HepG2 (cell line): ENCODE results near the gene TRERF1. TPM values are rescaled to one million over a fixed set of nuclear protein-coding genes. Genes with fewer than 3 reads are reported as not detected.

Experiments
- ATAC-seq: fragments of 200-7000 bp; cut with Tn5 transposase; 3 replicates; pipeline ENCODE4 v1.9.1; 2020; ENCODE audit warnings: mild to moderate bottlenecking, moderate library complexity
- BruUV-seq: library from RNA; stranded (reverse); fragments of 400-500 nt; replicated peaks from 2 replicates; lab custom pipeline; 2021; lab: Mats Ljungman, UMichigan
- CTCF ChIA-PET: fragments of 300-600 bp; formaldehyde crosslinking; extraction: SDS; loops from one replicate; lab custom pipeline; 2021; ENCODE audit warnings: low total read pairs, inconsistent platforms, low intra/inter-chr PET ratio; lab: Yijun Ruan, JAX
- POLR2A ChIA-PET: fragments of 350-600 bp; sonication (Branson Sonifier 250); formaldehyde crosslinking; loops from one replicate; lab custom pipeline; 2020; ENCODE audit warnings: antibody characterized with exemption, inconsistent platforms; lab: Yijun Ruan, JAX
- DNase-seq: peaks from one replicate; pipeline ENCODE4 v3.0.0-alpha.2; 2015; ENCODE audit warnings: low spot score
- FAIRE-seq: peaks from 3 replicates; lab custom pipeline; 2011; peaks lifted over from hg19 to GRCh38; lab: Jason Lieb, UNC
- H2AFZ ChIP-seq: one replicate; pipeline ENCODE4 v1.6.1; 2011; ENCODE audit warnings: low read length, inconsistent platforms
- H3K27ac ChIP-seq: fragments of 300-600 bp; 3 replicates; pipeline ENCODE4 v1.8.0; 2011; ENCODE audit warnings: mixed run types, mild to moderate bottlenecking, mixed read lengths, low read length, inconsistent platforms; ENCODE audit not compliant: insufficient read depth; ENCODE audit errors: extremely low read length
- H3K27me3 ChIP-seq, 2 experiments: fragments of 200-600 bp in 1 of 2; 2 replicates in 1 of 2; 3 replicates in 1 of 2; pipeline versions ENCODE4 v1.6.0 to v1.8.0; 2011; ENCODE audit warnings: low read length in 2 of 2, mild to moderate bottlenecking in 2 of 2, moderate library complexity in 2 of 2, inconsistent platforms in 1 of 2; ENCODE audit not compliant: insufficient read depth in 2 of 2, control insufficient read depth in 1 of 2
- H3K36me3 ChIP-seq, 2 experiments: fragments of 200-600 bp in 1 of 2; replicated peaks in 1 of 2; 2 replicates in 1 of 2; 3 replicates in 1 of 2; pipeline versions ENCODE4 v1.5.1 to v1.8.0; 2011; ENCODE audit warnings: low read length in 2 of 2, inconsistent platforms in 1 of 2; ENCODE audit not compliant: insufficient read depth in 2 of 2, control insufficient read depth in 1 of 2
- H3K4me1 ChIP-seq: 2 replicates; pipeline ENCODE4 v1.5.1; 2012; ENCODE audit warnings: low read length, inconsistent platforms; ENCODE audit not compliant: insufficient read depth
- H3K4me2 ChIP-seq: 2 replicates; pipeline ENCODE4 v1.6.0; 2011; ENCODE audit warnings: low read depth, low read length, inconsistent platforms
- H3K4me3 ChIP-seq, 3 experiments: fragments of 200-600 bp in 1 of 3; sonication (generic), shearing (Covaris generic) in 1 of 3; replicated peaks in 1 of 3; 2 replicates each; pipeline ENCODE4 v1.5.1; 2011 to 2016; ENCODE audit warnings: low read length in 3 of 3, inconsistent platforms in 2 of 3, low read depth in 2 of 3, mild to moderate bottlenecking in 2 of 3, control low read depth in 1 of 3, mixed read lengths in 1 of 3; ENCODE audit not compliant: insufficient read depth in 1 of 3
- H3K79me2 ChIP-seq: one replicate; pipeline ENCODE4 v1.6.1; 2011; ENCODE audit warnings: low read length, inconsistent platforms; ENCODE audit not compliant: insufficient read depth
- H3K9ac ChIP-seq: 2 replicates; pipeline ENCODE4 v1.6.0; 2011; ENCODE audit warnings: mild to moderate bottlenecking, low read depth, low read length, inconsistent platforms; ENCODE audit not compliant: insufficient read depth
- H3K9me3 ChIP-seq: 2 replicates; pipeline ENCODE4 v1.5.1; 2012; ENCODE audit warnings: mild to moderate bottlenecking, low read length
- H4K20me1 ChIP-seq: 2 replicates; pipeline ENCODE4 v1.6.0; 2011; ENCODE audit warnings: inconsistent platforms, mild to moderate bottlenecking, low read length, moderate library complexity; ENCODE audit not compliant: insufficient read depth
- CENPT ChIP-seq: sonication (generic); formaldehyde crosslinking; IDR thresholded peaks from 2 replicates; pipeline ENCODE4 v1.8.0; 2022; ENCODE audit warnings: low read depth, mild to moderate bottlenecking, moderate library complexity, missing genetic modification reagents
- HNRNPUL1 ChIP-seq: fragments of 200-400 bp; formaldehyde crosslinking; IDR thresholded peaks from 2 replicates; pipeline ENCODE4 v1.6.1; 2017; ENCODE audit warnings: low read depth, mild to moderate bottlenecking, low read length, moderate library complexity
- MIER2 ChIP-seq: IDR thresholded peaks from 2 replicates; pipeline ENCODE4 v1.6.1; 2016; ENCODE audit warnings: missing biosample characterization, missing genetic modification reagents
- PRDM15 ChIP-seq: sonication (generic); formaldehyde crosslinking; IDR thresholded peaks from 2 replicates; pipeline ENCODE4 v1.4.0; 2020; ENCODE audit warnings: missing genetic modification reagents
- RBAK ChIP-seq: sonication (generic); formaldehyde crosslinking; IDR thresholded peaks from 2 replicates; pipeline ENCODE4 v1.5.1; 2020; ENCODE audit warnings: mild to moderate bottlenecking, missing genetic modification reagents
- SCMH1 ChIP-seq: sonication (generic); formaldehyde crosslinking; IDR thresholded peaks from 2 replicates; pipeline ENCODE4 v1.9.0; 2021; ENCODE audit warnings: missing genetic modification reagents, mild to moderate bottlenecking, borderline replicate concordance
- TCF12 ChIP-seq, 2 experiments: fragments of 450-650 bp in 1 of 2; sonication (generic) in 1 of 2; formaldehyde crosslinking in 1 of 2; IDR thresholded peaks; 2 replicates each; pipeline versions ENCODE4 v1.6.1 to v1.8.0; 2017 to 2022; ENCODE audit warnings: antibody characterized with exemption in 1 of 2, mild to moderate bottlenecking in 1 of 2, missing genetic modification reagents in 1 of 2, moderate library complexity in 1 of 2
- ZBTB43 ChIP-seq: sonication (generic); formaldehyde crosslinking; conservative IDR thresholded peaks from 2 replicates; pipeline ENCODE4 v1.4.0; 2020; ENCODE audit warnings: missing genetic modification reagents
- ZNF17 ChIP-seq: sonication (generic); formaldehyde crosslinking; IDR thresholded peaks from 2 replicates; pipeline ENCODE4 v1.5.0; 2020; ENCODE audit warnings: mild to moderate bottlenecking, missing genetic modification reagents
- ZNF317 ChIP-seq: sonication (generic); formaldehyde crosslinking; IDR thresholded peaks from 2 replicates; pipeline ENCODE4 v1.5.0; 2020; ENCODE audit warnings: mild to moderate bottlenecking, missing genetic modification reagents
- ZSCAN22 ChIP-seq: sonication (generic); formaldehyde crosslinking; IDR thresholded peaks from 2 replicates; pipeline ENCODE4 v1.4.0; 2020; ENCODE audit warnings: mild to moderate bottlenecking, missing genetic modification reagents
- WGBS: methylation state at CpG from one replicate; pipeline ENCODE4 v1.1.6; 2017; ENCODE audit warnings: low lambda C conversion rate; 5-methylcytosine and 5-hydroxymethylcytosine counted together
- in situ Hi-C: cut with HindIII; loops from 2 replicates; pipeline ENCODE4 v1.10.0; 2017; ENCODE audit warnings: low pct_unique_long_range_greater_than_20kb; ENCODE audit not compliant: extremely low pct_ligation_motif_present
- intact Hi-C: fragments of 100-400 bp; cut with micrococcal nuclease; formaldehyde crosslinking; loops from one replicate; pipeline ENCODE4 v1.10.0; 2022; ENCODE audit not compliant: unreplicated experiment
- polyA plus RNA-seq, 8 experiments: library from polyadenylated mRNA; depleted of rRNA in 3 of 8; stranded (reverse) in 7 of 8; unstranded in 1 of 8; fragments of >200 nt; fragmentation: Illumina TruSeq in 4 of 8; extraction: Trizol in 4 of 8; gene quantifications; 2 replicates each; pipeline versions ENCODE4 v1.2.1 to v1.2.3, GENCODE V29; 2011 to 2016; ENCODE audit warnings: low read depth in 4 of 8, missing spikeins in 1 of 8, mixed read lengths in 1 of 8; ENCODE audit not compliant: insufficient read depth in 1 of 8
- total RNA-seq, 5 experiments: library from RNA; depleted of rRNA; stranded (reverse); fragments of >200 nt; fragmentation: Illumina TruSeq; extraction: Trizol; gene quantifications; 2 replicates each; pipeline ENCODE4 v1.2.3, GENCODE V29; 2016; ENCODE audit warnings: low read depth in 1 of 5

TRERF1 gene
- total and polyA plus RNA-seq, 2 of the 13 experiments (the other 11 are each of a cell fraction or from before 2014, with no cell fraction given), result 0.02 TPM; not detected in 1

- intact Hi-C loops, result no loop called here
- Histone ChIP-seq H3K4me2 (no peak overlapping the region), H3K4me1 (no peaks in the 10 kb centered on the region), H3K36me3 (no peaks in the 10 kb centered on the region), H3K9ac (no peak overlapping the region), H4K20me1 (no peaks in the 10 kb centered on the region; the same call in 1 of the 2 replicates), H3K27me3 (peaks cover 0 to 20% of the 10 kb centered on the region in 2 experiments; a peak in 2 of 5 replicates), H3K4me3 (no peak overlapping the region), H2AFZ (no peak overlapping the region), H3K27ac (no peak overlapping the region), H3K79me2 (no peaks in the 10 kb centered on the region), H3K9me3 (no peaks in the 10 kb centered on the region)
- in situ Hi-C loops, result no loop called here
- ATAC-seq (no peak), FAIRE-seq (no peak), DNase-seq (no peak)
- ChIA-PET POLR2A (no interaction called here), CTCF (no interaction called here)
- TF ChIP-seq ZBTB43 (CRISPR knock-in tag), result no peak
- TF ChIP-seq SCMH1 (CRISPR knock-in tag), result no peak
- TF ChIP-seq ZSCAN22, result no peak
- TF ChIP-seq MIER2 (CRISPR knock-in tag), result no peak
- TF ChIP-seq CENPT (CRISPR knock-in tag), result no peak
- no peak for TF ChIP-seq ZNF17 (CRISPR knock-in tag)
- no TSS peak for BruUV-seq
- WGBS, result 32% methylated on average over 5 of the region's 5 CpGs
Observed at GRCh38 chr6:42404484-42404883, 47.2 kb downstream of the TRERF1 start.

- no peak for FAIRE-seq
- Histone ChIP-seq H3K27me3 (peaks cover 0 to 20% of the 10 kb centered on the region in 2 experiments; a peak in 2 of 5 replicates), H4K20me1 (no peaks in the 10 kb centered on the region; the same call in 1 of the 2 replicates), H3K27ac (no peak overlapping the region), H3K79me2 (no peaks in the 10 kb centered on the region), H3K4me2 (no peak overlapping the region), H3K36me3 (no peaks in the 10 kb centered on the region), H3K4me3 (no peak overlapping the region), H2AFZ (no peak overlapping the region), H3K9ac (no peak overlapping the region), H3K9me3 (no peaks in the 10 kb centered on the region), H3K4me1 (no peaks in the 10 kb centered on the region)
- intact Hi-C loops, result no loop called here
- ChIA-PET POLR2A (no interaction called here), CTCF (no interaction called here)
- DNase-seq, result no peak
- in situ Hi-C loops, result no loop called here
- WGBS, result 39% methylated on average over 5 of the region's 5 CpGs
- BruUV-seq, result no TSS peak
- no peak for ATAC-seq
- TF ChIP-seq ZBTB43 (CRISPR knock-in tag), result no peak
- TF ChIP-seq ZNF317 (CRISPR knock-in tag), result no peak
- no peak for TF ChIP-seq PRDM15
- no peak for TF ChIP-seq HNRNPUL1
- TF ChIP-seq TCF12 (IDR thresholded peaks at IDR 0.05), result no peak
- no peak for TF ChIP-seq TCF12 (CRISPR knock-in tag; IDR thresholded peaks at IDR 0.05)
- TF ChIP-seq RBAK (CRISPR knock-in tag), result no peak
Observed at GRCh38 chr6:42403831-42404230, 47.9 kb downstream of the TRERF1 start.
